Karpas-422 (cell line): ENCODE measurements around the gene ARHGAP19. TPM values are rescaled to one million over a fixed set of nuclear protein-coding genes. Genes with fewer than 3 reads are reported as not detected.

Experiments
- DNase-seq: peaks from one replicate; pipeline ENCODE4 v3.0.0-alpha.2; 2015
- H2AFZ ChIP-seq: fragments of 200-600 bp; sonication (generic); 2 replicates; pipeline ENCODE4 v1.6.1; 2014; ENCODE audit warnings: antibody characterized with exemption, low read length, mixed read lengths
- H3K27ac ChIP-seq: fragments of 200-600 bp; sonication (generic); 2 replicates; pipeline ENCODE4 v1.5.1; 2014; ENCODE audit warnings: mild to moderate bottlenecking, low read length, moderate library complexity
- H3K27me3 ChIP-seq: fragments of 200-600 bp; sonication (generic); 2 replicates; pipeline ENCODE4 v1.6.1; 2014; ENCODE audit warnings: low read length, mixed read lengths
- H3K36me3 ChIP-seq: fragments of 200-600 bp; sonication (generic); 2 replicates; pipeline ENCODE4 v1.6.1; 2014; ENCODE audit warnings: low read length, mixed read lengths; ENCODE audit not compliant: insufficient read depth
- H3K4me1 ChIP-seq: fragments of 200-600 bp; sonication (generic); 2 replicates; pipeline ENCODE4 v1.6.1; 2014; ENCODE audit warnings: mild to moderate bottlenecking, low read length, mixed read lengths
- H3K4me2 ChIP-seq: fragments of 200-600 bp; sonication (generic); 2 replicates; pipeline ENCODE4 v1.6.1; 2014; ENCODE audit warnings: low read length, low read depth, mild to moderate bottlenecking; ENCODE audit not compliant: poor library complexity, severe bottlenecking
- H3K4me3 ChIP-seq: fragments of 200-600 bp; sonication (generic); 2 replicates; pipeline ENCODE4 v1.5.1; 2014; ENCODE audit warnings: mild to moderate bottlenecking, antibody characterized with exemption, low read length, mixed read lengths
- H3K79me2 ChIP-seq: fragments of 200-600 bp; sonication (generic); 2 replicates; pipeline ENCODE4 v1.6.1; 2014; ENCODE audit warnings: mild to moderate bottlenecking, low read length, mixed read lengths
- H3K9ac ChIP-seq: fragments of 200-600 bp; sonication (generic); 2 replicates; pipeline ENCODE4 v1.6.0; 2014; ENCODE audit warnings: low read length
- H3K9me2 ChIP-seq: fragments of 200-600 bp; sonication (generic), shearing (Covaris generic); replicated peaks from 2 replicates; pipeline ENCODE4 v1.6.0; 2014; ENCODE audit warnings: mild to moderate bottlenecking, low read length, moderate library complexity; ENCODE audit not compliant: insufficient read depth
- H3K9me3 ChIP-seq: fragments of 300-700, 200-600 bp; sonication (generic); 2 replicates; pipeline ENCODE4 v1.6.1; 2014; ENCODE audit warnings: low read length, mixed read lengths
- H4K20me1 ChIP-seq: fragments of 200-600 bp; sonication (generic); 2 replicates; pipeline ENCODE4 v1.6.1; 2014; ENCODE audit warnings: mild to moderate bottlenecking, antibody characterized with exemption, low read length, low read depth; ENCODE audit not compliant: insufficient read depth
- total RNA-seq: library from RNA; depleted of rRNA; stranded (reverse); fragments of >200 nt; shearing (Covaris generic); gene quantifications from 2 replicates; pipeline ENCODE4 v1.2.3, GENCODE V29; 2014; ENCODE audit warnings: low replicate concordance

Gene ARHGAP19
- total RNA-seq, 1 experiment from 2014 or later, result 10.4 TPM

DNA sequence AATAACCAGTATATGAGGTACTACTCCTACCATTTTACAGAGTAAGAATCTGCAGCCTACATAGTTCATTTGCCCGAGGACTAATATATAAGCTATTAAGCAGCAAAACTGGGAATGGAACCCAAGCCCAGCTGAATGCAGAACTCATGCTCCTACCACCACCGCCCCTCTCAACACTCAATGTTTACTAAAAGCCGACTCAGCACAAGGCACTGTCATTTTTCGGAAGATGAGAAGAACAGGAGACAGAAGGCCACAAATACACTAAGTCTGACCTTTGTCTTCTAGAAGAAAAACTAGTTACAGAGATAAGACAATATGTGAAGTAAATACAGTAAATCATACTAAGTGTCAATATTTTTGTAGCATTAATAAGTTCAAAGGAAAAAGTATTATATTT, 66.0 kb downstream of the ARHGAP19 start:
- Histone ChIP-seq H3K4me2 (no peak overlapping the region), H3K9me3 (no peaks in the 10 kb centered on the region), H3K27ac (no peak overlapping the region), H2AFZ (no peak overlapping the region), H3K36me3 (no peaks in the 10 kb centered on the region), H4K20me1 (no peaks in the 10 kb centered on the region), H3K27me3 (no peaks in the 10 kb centered on the region), H3K4me3 (no peak overlapping the region), H3K4me1 (no peaks in the 10 kb centered on the region), H3K9me2 (no peaks in the 10 kb centered on the region), H3K79me2 (no peaks in the 10 kb centered on the region), H3K9ac (no peak overlapping the region)
- no peak for DNase-seq

DNA sequence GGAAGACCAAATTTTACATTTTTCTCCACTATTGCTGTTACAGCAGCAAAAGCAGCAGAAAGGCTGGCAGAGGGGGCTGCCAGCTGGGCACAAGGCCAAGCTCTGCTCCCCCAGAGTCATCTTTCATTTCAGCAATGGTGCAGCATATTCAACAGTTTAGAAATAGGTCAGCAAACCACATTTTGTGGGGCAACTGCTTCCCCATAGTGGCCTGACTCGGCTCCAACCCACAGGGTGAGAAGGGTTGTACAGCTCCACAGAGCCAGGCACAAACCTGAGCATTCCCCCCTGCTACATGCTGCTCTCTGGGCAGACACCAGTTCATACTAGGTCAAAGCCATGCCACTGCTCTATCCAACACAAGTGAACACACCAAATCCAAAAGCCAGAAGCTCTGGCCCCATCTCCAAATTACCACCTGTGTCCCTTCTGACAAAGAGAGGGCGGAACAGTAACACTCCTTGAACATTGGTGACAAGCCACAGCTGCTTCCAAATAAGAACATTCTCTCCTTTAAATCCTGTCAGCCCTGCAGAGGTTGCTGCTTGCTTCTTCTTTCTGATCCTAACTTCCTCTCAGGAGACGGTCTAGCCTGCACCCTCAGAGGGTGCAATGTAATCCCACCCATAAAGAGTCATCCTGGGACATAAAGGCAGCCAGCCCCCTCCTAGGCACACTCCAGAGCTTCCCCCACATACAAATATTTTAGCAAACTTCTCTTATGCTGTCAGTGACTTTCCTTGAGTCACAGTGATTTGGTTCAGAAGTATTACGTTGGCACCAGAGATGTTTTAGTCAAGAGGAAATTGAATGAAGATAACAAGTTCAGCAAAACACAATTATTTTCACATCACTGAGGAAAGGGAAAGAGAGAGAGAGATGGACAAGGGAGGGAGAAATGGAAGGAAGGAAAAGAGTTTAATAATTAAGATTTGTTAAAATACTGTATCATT, 67.7 kb downstream of the ARHGAP19 start:
- Histone ChIP-seq H3K27ac (no peak overlapping the region), H3K36me3 (no peaks in the 10 kb centered on the region), H3K4me1 (no peaks in the 10 kb centered on the region), H4K20me1 (no peaks in the 10 kb centered on the region), H3K4me3 (no peak overlapping the region), H3K27me3 (no peaks in the 10 kb centered on the region), H3K4me2 (no peak overlapping the region), H3K9ac (no peak overlapping the region), H2AFZ (no peak overlapping the region), H3K9me3 (no peaks in the 10 kb centered on the region), H3K79me2 (no peaks in the 10 kb centered on the region), H3K9me2 (no peaks in the 10 kb centered on the region)
- no peak for DNase-seq

GRCh38 chr10:97222326-97222961, 70.0 kb downstream of the ARHGAP19 start:
- no peaks in the 10 kb centered on the region for H3K9me3 ChIP-seq
- H3K27ac ChIP-seq, result no peak overlapping the region
- H3K4me1 ChIP-seq, result no peaks in the 10 kb centered on the region
- no peak for DNase-seq
- no peaks in the 10 kb centered on the region for H3K79me2 ChIP-seq
- no peaks in the 10 kb centered on the region for H3K27me3 ChIP-seq
- H3K9ac ChIP-seq, result no peak overlapping the region
- no peaks in the 10 kb centered on the region for H4K20me1 ChIP-seq
- H3K4me2 ChIP-seq, result no peak overlapping the region
- H3K9me2 ChIP-seq, result no peaks in the 10 kb centered on the region
- no peaks in the 10 kb centered on the region for H3K36me3 ChIP-seq
- H2AFZ ChIP-seq, result no peak overlapping the region
- no peak overlapping the region for H3K4me3 ChIP-seq

GRCh38 chr10:97220355-97220754, 72.1 kb downstream of the ARHGAP19 start:
- Histone ChIP-seq H3K9ac (no peak overlapping the region), H3K4me2 (no peak overlapping the region), H2AFZ (no peak overlapping the region), H3K36me3 (no peaks in the 10 kb centered on the region), H3K4me3 (no peak overlapping the region), H3K9me3 (no peaks in the 10 kb centered on the region), H3K79me2 (no peaks in the 10 kb centered on the region), H4K20me1 (no peaks in the 10 kb centered on the region), H3K9me2 (no peaks in the 10 kb centered on the region), H3K4me1 (no peaks in the 10 kb centered on the region), H3K27ac (no peak overlapping the region), H3K27me3 (no peaks in the 10 kb centered on the region)
- DNase-seq, result no peak

- no peak overlapping the region for H2AFZ ChIP-seq
- no peak overlapping the region for H3K9ac ChIP-seq
- DNase-seq, result no peak
- no peaks in the 10 kb centered on the region for H3K9me3 ChIP-seq
- no peaks in the 10 kb centered on the region for H3K36me3 ChIP-seq
- H3K27me3 ChIP-seq, result no peaks in the 10 kb centered on the region
- H3K79me2 ChIP-seq, result no peaks in the 10 kb centered on the region
- H4K20me1 ChIP-seq, result no peaks in the 10 kb centered on the region
- H3K4me2 ChIP-seq, result no peak overlapping the region
- H3K9me2 ChIP-seq, result no peaks in the 10 kb centered on the region
- H3K4me3 ChIP-seq, result no peak overlapping the region
- no peak overlapping the region for H3K27ac ChIP-seq
- H3K4me1 ChIP-seq, result no peaks in the 10 kb centered on the region
These were observed 75.1 kb downstream of the ARHGAP19 start for GRCh38 chr10:97217299-97217698.

DNA sequence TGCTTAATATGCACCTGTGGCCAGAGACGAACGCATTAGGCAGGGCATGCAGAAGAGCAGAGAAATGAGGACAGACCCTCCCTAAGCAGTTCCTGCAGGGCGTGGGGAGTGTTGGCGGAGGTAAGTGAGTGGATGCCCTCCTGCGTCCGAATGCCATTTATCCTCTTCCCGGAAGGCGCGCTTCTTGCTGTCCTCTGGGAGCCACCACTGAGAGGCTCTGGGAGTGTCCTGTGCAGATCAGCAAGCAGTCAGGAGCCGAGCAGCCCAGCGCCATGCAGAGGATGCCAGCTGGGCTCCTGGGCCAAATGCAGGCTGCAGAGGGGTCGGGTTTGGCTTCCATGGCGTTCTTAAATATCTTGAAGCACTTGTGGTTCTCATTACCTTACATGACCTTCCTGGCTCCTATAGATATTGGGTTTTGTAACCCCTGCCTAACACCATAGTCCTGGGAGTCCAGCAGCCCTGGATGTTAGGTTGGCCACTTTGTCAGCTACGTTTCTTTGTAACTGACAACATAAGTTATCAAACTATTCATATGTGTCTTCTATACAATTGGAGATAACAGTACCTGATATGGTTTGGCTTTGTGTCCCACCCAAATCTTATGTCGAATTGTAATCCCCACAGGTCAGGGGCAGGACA, 76.7 kb downstream of the ARHGAP19 start:
- DNase-seq, result no peak
- Histone ChIP-seq H3K4me3 (no peak overlapping the region), H3K36me3 (no peaks in the 10 kb centered on the region), H3K9ac (no peak overlapping the region), H3K9me3 (no peaks in the 10 kb centered on the region), H3K27ac (no peak overlapping the region), H3K27me3 (no peaks in the 10 kb centered on the region), H2AFZ (no peak overlapping the region), H3K4me1 (no peaks in the 10 kb centered on the region), H4K20me1 (no peaks in the 10 kb centered on the region), H3K4me2 (no peak overlapping the region), H3K9me2 (no peaks in the 10 kb centered on the region), H3K79me2 (no peaks in the 10 kb centered on the region)

DNA sequence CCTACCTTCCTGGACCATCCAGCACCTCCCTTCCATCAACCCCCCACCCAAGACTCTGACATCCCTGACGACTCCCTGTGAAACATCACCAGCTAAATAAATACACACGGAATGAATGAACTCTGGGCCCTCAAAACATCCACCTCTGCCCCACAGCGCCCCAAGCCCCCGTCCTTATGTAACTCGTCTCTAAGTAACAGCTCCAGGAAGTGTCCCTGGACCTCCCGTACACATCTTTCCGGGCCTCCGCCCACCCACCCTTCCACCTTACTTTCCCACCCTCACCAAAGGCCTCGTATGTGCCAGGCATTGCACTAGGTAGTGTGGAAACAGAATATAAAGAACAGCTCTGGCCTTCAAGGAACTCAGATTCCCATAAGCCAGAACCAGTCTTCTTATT, 79.0 kb downstream of the ARHGAP19 start:
- Histone ChIP-seq H4K20me1 (no peaks in the 10 kb centered on the region), H3K36me3 (no peaks in the 10 kb centered on the region), H3K79me2 (no peaks in the 10 kb centered on the region), H3K4me3 (no peak overlapping the region), H3K4me2 (no peak overlapping the region), H3K27me3 (no peaks in the 10 kb centered on the region), H3K9ac (no peak overlapping the region), H2AFZ (no peak overlapping the region), H3K9me3 (no peaks in the 10 kb centered on the region), H3K27ac (no peak overlapping the region), H3K4me1 (no peaks in the 10 kb centered on the region), H3K9me2 (no peaks in the 10 kb centered on the region)
- no peak for DNase-seq

- H3K9me2 ChIP-seq, result no peaks in the 10 kb centered on the region
- no peaks in the 10 kb centered on the region for H3K36me3 ChIP-seq
- H3K9ac ChIP-seq, result no peak overlapping the region
- no peak overlapping the region for H3K27ac ChIP-seq
- no peaks in the 10 kb centered on the region for H3K9me3 ChIP-seq
- H4K20me1 ChIP-seq, result no peaks in the 10 kb centered on the region
- H3K4me2 ChIP-seq, result no peak overlapping the region
- H3K4me3 ChIP-seq, result no peak overlapping the region
- no peaks in the 10 kb centered on the region for H3K79me2 ChIP-seq
- DNase-seq, result no peak
- H2AFZ ChIP-seq, result no peak overlapping the region
- H3K4me1 ChIP-seq, result peaks cover 3% of the 10 kb centered on the region; the same call in 1 of the 2 replicates
- H3K27me3 ChIP-seq, result no peaks in the 10 kb centered on the region
These were observed 81.2 kb downstream of the ARHGAP19 start for GRCh38 chr10:97211229-97211628.
